A673 (cell line): Measurements from ENCODE around the gene ADGRG3.

Source experiments
- EZH2 ChIP-seq: fragments of 200-600 bp; sonication (generic); IDR thresholded peaks from 2 replicates; pipeline ENCODE4 v1.6.1; 2017; ENCODE audit warnings: borderline replicate concordance, low read depth, mild to moderate bottlenecking, mixed read lengths, antibody characterized with exemption, low read length; ENCODE audit not compliant: poor library complexity, severe bottlenecking
- TF ChIP-seq, protein P1 (sequence below): fragments of 300-800, 200-600 bp; sonication (generic); conservative IDR thresholded peaks from 2 replicates; pipeline ENCODE4 v1.5.1; 2017; ENCODE audit warnings: low read depth, mild to moderate bottlenecking, antibody characterized with exemption, low read length, moderate library complexity, mixed read lengths

DNA sequence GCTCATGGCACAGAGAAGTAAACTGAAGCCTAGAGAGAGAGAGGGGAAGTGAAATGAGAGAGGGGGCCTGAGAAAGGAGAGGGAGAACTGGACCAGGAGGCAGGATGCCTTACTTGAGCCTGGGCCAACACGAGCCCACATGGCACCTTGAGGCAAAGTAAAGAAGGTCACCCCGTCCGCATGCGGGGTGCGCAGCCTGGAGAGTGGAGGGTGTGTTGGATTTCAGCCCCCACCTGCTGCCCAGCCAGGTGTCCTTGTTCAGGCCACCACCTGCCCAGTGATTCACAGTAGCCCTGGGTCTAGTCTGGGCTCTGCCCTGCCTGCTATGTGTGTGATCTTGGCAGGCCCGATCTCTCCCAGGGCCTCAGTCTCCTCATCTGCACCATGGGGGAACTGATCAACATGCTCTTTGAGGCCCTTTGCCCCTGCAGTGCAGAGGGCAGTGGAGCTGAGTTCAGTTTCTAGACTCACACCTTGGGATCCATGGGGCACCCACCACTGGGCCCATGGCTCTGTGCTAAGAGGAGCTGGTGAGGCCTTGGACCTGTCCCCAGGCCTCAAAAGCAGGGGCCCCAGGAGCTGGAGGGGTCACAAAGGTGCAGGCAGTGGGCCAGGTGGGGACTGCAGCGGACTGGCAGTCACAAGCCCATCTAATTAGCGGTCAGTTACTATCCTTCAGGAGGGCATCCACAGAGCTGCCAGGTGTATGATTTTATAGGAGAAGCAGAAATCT, 16.7 kb downstream of the ADGRG3 start:
- TF ChIP-seq, protein P1, sequence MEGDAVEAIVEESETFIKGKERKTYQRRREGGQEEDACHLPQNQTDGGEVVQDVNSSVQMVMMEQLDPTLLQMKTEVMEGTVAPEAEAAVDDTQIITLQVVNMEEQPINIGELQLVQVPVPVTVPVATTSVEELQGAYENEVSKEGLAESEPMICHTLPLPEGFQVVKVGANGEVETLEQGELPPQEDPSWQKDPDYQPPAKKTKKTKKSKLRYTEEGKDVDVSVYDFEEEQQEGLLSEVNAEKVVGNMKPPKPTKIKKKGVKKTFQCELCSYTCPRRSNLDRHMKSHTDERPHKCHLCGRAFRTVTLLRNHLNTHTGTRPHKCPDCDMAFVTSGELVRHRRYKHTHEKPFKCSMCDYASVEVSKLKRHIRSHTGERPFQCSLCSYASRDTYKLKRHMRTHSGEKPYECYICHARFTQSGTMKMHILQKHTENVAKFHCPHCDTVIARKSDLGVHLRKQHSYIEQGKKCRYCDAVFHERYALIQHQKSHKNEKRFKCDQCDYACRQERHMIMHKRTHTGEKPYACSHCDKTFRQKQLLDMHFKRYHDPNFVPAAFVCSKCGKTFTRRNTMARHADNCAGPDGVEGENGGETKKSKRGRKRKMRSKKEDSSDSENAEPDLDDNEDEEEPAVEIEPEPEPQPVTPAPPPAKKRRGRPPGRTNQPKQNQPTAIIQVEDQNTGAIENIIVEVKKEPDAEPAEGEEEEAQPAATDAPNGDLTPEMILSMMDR, result no peak
- no peak for TF ChIP-seq EZH2
